KG1 (cell line): Measurements from ENCODE around the gene FSIP1.
"Not testable (repeated sequence)": the region's sequence is repeated elsewhere in the genome, so short reads cannot be mapped to it uniquely, and the experiment has no call there.

ENCODE experiments used
- DNase-seq: peaks from one replicate; lab custom pipeline; 2025; lab: John Stamatoyannopoulos, UW

The FSIP1 gene

DNA sequence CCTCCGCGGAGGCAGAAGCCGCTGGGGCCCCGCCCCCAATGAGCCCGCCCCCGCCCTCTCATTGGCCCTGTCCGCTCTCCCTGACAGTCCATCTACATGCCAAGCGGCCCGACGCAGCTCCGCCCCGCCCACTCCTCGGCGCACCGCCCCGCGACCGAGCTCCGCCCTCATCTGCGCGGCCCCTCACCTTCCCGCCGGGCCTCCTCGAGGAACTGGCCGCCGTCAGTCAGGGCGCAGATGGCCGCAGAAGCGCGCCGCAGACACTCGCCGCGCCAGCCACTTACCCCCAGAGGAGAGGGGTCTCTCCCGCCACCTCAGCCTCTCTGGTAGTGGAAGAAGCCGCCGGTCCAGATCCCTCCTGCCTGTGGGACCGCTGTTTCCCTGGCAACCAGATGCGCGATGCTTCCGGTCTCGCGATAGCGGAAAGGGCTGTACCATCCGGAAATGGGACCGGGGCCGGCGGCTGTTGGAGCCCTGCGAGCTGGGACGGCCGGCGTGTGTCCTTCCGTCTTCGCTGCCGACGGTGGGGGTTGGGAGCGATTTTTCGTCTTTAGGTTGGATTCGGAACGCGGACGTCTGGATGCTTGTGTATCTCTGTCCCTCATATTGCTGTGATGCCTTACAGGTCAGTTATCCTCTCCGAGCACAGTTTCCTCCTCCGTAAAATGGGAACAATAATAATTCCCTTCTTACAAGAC lies at the start of gene FSIP1:
TSS of gene FSIP1 (minus strand) at position 401 of the 698 bp plus-strand sequence. CDS start 6,317 bp downstream, outside the sequence.
- peak; percentile 98 for DNase-seq

DNA sequence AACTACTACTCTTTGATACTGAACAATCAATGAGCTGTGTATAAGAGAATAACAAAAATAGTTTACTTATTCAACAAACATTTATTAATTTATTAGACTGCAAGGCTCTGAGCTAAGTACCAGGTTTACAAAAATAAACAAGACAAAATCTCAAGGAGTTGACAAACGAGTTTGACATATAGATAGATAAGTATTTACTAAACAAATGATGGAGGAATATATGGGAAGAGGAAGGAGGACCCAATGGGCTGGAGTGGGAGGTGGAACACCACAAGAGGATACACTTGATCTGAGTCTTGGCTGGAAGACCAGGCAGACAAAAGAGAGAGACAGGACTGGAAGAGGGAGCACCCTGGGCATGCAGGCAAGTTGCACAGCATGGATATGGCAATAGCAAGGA lies 47.5 kb upstream of the FSIP1 start:
- no peak for DNase-seq

DNA sequence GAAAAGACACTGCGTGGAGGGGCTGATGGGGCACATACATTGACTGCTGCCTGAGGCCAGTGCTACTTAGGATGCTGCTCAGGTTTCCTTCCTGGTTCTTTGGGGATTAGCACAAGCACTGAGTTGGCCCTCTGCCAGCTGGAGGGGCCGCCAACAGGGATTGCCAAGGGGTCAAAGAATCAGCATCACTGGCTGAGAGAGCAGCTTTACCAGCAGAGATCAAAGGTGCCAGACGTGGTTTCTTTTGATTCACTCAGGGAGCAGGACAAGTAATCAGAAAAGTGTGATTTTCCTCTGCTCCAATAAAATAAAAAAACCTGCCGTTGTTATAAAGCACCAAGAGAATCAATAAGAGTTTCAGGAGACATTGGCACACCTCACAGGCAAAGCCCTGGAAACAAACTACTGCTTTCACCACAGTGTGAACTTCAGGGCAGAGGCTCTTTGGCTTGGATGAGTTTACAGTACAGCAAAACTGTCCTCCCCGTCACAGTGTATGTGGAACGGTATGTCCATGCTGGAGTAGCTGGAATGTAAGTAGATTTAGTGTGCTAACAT lies 45.8 kb upstream of the FSIP1 start:
- no peak for DNase-seq

- no peak for DNase-seq
Measured at GRCh38 chr15:39826975-39827374, 44.3 kb upstream of the FSIP1 start.

GRCh38 chr15:39823634-39824033 lies 41.0 kb upstream of the FSIP1 start:
- DNase-seq = no peak

- no peak for DNase-seq
Measured at GRCh38 chr15:39820050-39820602, 37.5 kb upstream of the FSIP1 start.

GRCh38 chr15:39819533-39819932 lies 36.9 kb upstream of the FSIP1 start:
- DNase-seq = no peak

- no peak for DNase-seq
Measured at GRCh38 chr15:39817892-39818291, 35.3 kb upstream of the FSIP1 start.

- DNase-seq = no peak
Measured at GRCh38 chr15:39814489-39814888, 31.8 kb upstream of the FSIP1 start.

GRCh38 chr15:39812651-39813050 lies 30.0 kb upstream of the FSIP1 start:
- DNase-seq = not testable (repeated sequence)

DNA sequence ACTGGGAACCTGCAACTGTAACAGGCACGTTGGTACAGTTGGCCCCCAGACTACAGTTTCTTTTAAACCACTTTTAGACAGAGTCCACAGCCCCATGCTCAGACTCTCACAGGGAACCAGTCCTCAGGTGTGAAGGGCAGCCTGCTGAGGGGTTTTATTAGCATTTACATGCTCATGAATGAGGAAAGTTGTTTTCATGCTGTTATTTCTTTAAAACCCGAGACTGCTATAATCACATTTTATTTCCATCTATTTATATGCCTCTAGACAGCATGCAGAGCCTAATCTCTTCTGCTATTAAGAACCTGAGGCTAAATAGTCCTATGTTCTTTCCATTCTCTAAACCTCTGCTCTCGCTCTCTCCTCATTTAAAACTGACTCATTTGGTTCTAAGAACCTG lies 26.3 kb upstream of the FSIP1 start:
- no peak for DNase-seq

DNA sequence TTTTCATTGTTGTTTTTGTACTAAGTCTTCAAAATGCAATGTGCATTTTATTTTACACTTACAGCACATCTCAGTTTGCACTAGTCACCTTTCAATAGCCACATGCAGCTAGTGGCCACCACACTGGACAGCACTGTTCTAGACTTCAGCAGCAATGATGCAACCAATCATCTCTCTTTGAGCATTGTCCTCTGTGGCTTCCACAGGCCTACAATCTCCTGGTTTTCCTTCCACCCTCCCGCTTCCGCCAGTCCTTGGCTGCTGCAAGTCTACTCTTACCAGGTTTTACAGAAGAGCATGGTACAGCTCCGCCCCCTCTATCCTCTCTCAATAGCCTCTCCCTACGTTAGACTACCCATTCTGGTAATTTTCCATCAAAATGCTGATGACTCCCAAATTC lies 25.1 kb upstream of the FSIP1 start:
- no peak for DNase-seq

DNA sequence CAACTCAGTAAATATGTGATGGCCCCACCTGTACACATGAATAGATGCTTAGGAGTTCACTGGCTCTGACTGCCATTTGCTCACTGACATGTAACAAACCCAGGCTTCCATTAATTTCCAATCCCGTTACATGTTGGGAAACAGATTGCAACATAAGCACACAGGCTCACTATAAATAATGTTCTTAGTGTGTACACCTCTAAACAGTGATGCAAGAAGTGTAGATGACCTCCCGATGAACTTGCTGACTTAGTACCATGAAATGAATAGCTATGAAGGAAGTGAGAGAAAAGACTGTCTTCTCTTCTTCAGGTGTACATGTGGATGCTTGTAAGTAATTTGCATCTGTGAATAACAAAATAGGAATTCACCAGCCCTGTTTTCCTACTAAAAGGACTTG lies 21.4 kb upstream of the FSIP1 start:
- no peak for DNase-seq

DNA sequence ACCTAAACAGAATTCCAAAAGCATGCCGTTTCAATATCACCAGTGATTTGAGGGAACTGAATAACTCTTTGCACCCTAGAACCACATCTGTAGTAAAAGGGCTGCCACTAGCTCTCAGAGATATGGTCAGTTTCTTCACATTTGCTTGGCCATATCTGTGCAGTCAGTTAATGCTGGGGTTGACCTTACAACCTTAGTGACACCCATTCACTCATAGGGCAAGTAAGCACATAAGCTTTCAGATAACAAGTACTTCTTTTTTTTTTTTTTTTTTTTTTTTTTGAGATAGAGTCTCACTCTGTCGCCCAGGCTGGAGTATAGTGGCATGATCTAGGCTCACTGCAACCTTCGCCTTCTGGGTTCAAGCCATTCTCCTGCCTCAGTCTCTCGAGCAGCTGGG lies 20.4 kb upstream of the FSIP1 start:
- no peak for DNase-seq

DNA sequence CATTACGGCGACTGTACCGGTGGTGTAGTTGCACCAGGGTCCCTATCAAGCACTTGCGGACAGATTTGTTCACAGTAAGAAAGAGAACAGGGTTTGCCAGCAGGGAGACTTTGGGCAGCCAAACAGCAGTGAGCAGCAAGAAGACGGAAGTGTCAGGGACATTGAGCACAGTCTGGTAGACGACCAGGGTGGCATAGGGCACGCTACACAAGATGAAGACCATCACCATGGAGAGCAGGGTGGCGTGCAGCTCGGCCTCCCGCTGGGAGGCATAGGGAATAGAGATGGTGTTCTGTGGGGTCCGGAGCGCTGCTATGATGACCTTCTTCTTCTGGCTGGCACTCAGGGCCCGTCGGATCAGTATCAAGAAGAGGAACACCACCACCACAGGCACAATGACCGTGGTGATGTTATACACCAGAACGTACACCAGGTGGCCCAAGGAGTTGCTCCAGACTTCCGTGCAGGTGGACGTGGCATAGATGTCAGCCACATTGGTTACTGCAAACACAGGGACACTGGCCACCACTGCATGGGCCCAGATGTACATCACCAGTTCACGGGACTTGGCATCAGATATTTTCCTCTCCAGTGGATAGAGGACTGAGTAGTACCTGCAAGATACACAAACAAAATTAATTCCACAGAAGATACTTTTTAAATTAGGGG lies 19.1 kb upstream of the FSIP1 start:
- DNase-seq = no peak

GRCh38 chr15:39799552-39800011 lies 16.9 kb upstream of the FSIP1 start:
- DNase-seq = no peak

- no peak for DNase-seq
Measured at GRCh38 chr15:39798382-39798781, 15.7 kb upstream of the FSIP1 start.

GRCh38 chr15:39797407-39797806 lies 14.8 kb upstream of the FSIP1 start:
- DNase-seq = no peak

GRCh38 chr15:39796601-39797000 lies 14.0 kb upstream of the FSIP1 start:
- DNase-seq = no peak

- no peak for DNase-seq
Measured at GRCh38 chr15:39795486-39795885, 12.8 kb upstream of the FSIP1 start.

- DNase-seq = no peak
Measured at GRCh38 chr15:39794954-39795353, 12.3 kb upstream of the FSIP1 start.

DNA sequence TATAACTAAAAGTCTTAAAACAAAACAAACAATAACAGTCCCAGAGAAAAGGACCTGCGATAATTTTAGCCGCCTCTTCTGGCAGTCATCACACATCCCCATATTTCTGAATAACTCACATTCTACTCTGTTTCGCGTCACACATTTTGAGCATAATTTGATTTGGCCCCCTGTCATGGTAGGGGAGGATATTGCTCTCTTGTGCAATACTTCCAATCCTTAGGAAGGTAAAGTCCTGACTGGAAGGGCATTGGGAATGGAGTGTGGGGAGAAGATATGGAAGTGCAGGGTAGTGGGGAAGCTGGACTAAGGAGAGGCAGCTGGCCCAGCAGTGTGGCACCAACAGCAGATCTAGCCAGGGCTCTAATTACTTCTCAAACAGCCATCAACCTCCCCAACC lies 11.3 kb upstream of the FSIP1 start:
- no peak for DNase-seq

DNA sequence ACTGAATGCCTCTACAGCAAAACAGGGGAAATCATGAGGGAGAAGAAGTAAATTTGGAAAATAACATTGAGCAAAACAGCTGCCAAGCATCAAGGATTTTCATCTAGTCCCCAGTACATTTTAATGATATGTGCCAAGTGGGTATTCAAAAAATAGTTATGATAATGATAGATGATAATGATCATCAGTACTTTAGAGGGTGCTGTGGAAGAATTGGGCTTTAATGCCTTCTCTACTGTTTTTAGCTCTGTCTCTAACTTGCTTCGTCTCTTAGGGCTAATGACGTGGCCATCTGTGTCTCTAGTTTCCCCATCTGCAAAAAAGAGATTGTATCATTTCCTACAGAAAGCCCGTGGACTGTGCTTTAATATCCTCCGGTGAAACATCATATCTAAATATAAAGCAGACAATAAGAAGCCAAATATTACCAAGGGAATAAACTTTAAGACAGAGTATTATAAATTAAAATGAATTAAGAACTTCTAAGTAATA lies 10.2 kb upstream of the FSIP1 start:
- DNase-seq = no peak
